PFSK-1 (cell line): Measurements from ENCODE around the gene ZG16B.

Source experiments
- FOXP2 ChIP-seq: optimal IDR thresholded peaks from 2 replicates; pipeline ENCODE3; 2011; ENCODE audit warnings: borderline replicate concordance, control low read depth, inconsistent platforms; ENCODE audit not compliant: insufficient read depth; ENCODE audit errors: extremely low read length, extremely low read depth
- POLR2AphosphoS5 ChIP-seq: IDR thresholded peaks from 2 replicates; pipeline ENCODE4 v1.6.1; 2012; ENCODE audit warnings: low read depth, mild to moderate bottlenecking, control low read depth, low read length, moderate library complexity
- SIN3A ChIP-seq: IDR thresholded peaks from 2 replicates; pipeline ENCODE4 v1.6.1; 2012; ENCODE audit warnings: mild to moderate bottlenecking, low read length, moderate library complexity, borderline replicate concordance; ENCODE audit not compliant: insufficient read depth
- TAF1 ChIP-seq: IDR thresholded peaks from 2 replicates; pipeline ENCODE4 v1.6.1; 2012; ENCODE audit warnings: low read length, control low read depth, borderline replicate concordance; ENCODE audit not compliant: insufficient read depth
- TF ChIP-seq, protein P1 (sequence below), 2 experiments: IDR thresholded peaks; 2 replicates each; pipeline versions ENCODE4 v1.6.1 to v1.8.0; 2011 to 2012; ENCODE audit warnings: low read depth in 2 of 2, low read length in 2 of 2, control low read depth in 1 of 2, inconsistent platforms in 1 of 2, mild to moderate bottlenecking in 1 of 2, moderate library complexity in 1 of 2; ENCODE audit not compliant: insufficient read depth in 1 of 2

DNA sequence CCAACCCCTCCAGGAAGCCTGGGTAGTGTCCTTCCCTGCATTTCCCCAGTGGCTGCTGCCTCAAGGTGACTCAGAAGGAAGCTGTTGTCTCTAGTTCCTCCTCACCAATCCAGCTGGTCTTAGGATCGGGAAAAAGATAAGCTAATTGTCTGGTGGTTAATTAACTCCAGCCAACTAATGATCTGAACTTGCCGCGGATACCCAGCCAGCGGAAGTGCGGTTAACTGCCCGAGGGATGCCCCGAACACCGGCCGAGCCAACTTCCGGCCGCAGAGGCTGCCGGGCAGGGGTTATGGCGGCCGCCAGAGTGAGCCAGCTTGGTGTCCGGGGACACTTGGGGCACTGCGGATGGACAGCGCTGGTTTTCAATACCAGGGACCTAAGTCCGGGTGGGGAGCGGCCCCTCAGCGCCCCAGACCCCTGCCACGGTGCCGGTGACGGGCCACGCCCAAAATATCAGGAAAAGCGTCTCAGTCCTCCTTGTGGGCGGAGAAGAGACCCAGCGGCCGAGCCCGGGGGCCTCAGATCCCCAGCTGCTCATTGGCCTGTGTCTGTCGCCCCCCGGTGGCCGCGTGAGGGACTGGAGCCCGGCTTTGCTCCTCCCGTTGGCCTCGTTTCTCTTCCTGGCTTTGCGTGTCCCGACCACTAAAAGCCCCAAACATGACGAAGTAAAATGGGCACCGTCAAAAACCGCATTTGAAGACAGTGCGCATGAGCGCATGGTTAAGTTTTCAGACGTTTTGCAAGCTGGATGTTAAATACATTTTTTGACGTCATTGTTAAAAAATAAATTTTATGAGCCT, 38.1 kb downstream of the ZG16B start:
- peak; percentile 8 for TF ChIP-seq FOXP2
- TF ChIP-seq, protein P1, sequence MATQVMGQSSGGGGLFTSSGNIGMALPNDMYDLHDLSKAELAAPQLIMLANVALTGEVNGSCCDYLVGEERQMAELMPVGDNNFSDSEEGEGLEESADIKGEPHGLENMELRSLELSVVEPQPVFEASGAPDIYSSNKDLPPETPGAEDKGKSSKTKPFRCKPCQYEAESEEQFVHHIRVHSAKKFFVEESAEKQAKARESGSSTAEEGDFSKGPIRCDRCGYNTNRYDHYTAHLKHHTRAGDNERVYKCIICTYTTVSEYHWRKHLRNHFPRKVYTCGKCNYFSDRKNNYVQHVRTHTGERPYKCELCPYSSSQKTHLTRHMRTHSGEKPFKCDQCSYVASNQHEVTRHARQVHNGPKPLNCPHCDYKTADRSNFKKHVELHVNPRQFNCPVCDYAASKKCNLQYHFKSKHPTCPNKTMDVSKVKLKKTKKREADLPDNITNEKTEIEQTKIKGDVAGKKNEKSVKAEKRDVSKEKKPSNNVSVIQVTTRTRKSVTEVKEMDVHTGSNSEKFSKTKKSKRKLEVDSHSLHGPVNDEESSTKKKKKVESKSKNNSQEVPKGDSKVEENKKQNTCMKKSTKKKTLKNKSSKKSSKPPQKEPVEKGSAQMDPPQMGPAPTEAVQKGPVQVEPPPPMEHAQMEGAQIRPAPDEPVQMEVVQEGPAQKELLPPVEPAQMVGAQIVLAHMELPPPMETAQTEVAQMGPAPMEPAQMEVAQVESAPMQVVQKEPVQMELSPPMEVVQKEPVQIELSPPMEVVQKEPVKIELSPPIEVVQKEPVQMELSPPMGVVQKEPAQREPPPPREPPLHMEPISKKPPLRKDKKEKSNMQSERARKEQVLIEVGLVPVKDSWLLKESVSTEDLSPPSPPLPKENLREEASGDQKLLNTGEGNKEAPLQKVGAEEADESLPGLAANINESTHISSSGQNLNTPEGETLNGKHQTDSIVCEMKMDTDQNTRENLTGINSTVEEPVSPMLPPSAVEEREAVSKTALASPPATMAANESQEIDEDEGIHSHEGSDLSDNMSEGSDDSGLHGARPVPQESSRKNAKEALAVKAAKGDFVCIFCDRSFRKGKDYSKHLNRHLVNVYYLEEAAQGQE (IDR thresholded peaks at IDR 0.05; ENCODE audit: insufficient read depth in 1 of 2, low read depth in 2 of 2, low read length in 2 of 2), result peak; percentile 23 to 67; a peak in 2 of 4 replicates
- peak; percentile 80 for TF ChIP-seq POLR2AphosphoS5
- TF ChIP-seq SIN3A, result 0 out of 2 replicates have a peak, but pooled peaks have one; percentile 11
- peak; percentile 76; the same call in 1 of the 2 replicates for TF ChIP-seq TAF1
